ENCODE measurements around the gene DUS4L. TPM values are rescaled to one million over a fixed set of nuclear protein-coding genes. Genes with fewer than 3 reads are reported as not detected.
"Not testable (repeated sequence)": the region's sequence is repeated elsewhere in the genome, so short reads cannot be mapped to it uniquely, and the experiment has no call there.

The DUS4L gene
- total RNA-seq = 10 to 100 TPM; 10.8 to 12.3 TPM

GRCh38 chr7:107563775-107564552, at the start of gene DUS4L, which contains the start of gene COG5:
Gene DUS4L (plus strand): TSS chr7:107563971. CDS start chr7:107567071, 3,100 bp downstream.
Gene COG5 (minus strand): TSS chr7:107563920. CDS start chr7:107563896, 24 bp downstream.
- Mint-ChIP-seq H3K27ac (peak within 1 kb of the TSS; percentile 92), H3K4me3 (peak within 1 kb of the TSS; percentile 82), H3K27me3 (ENCODE audit: low read depth) (no peaks in the 10 kb centered on the region), H3K4me1 (ENCODE audit: low read depth) (peaks cover 61% of the 10 kb centered on the region), H3K36me3 (ENCODE audit: low read depth) (peaks cover 15% of the 10 kb centered on the region), H3K9me3 (no peaks in the 10 kb centered on the region)
- CTCF ChIA-PET = interaction anchor here (0.5 to 1.4 kb wide), 3 partner anchors 81 to 555 kb away, joined by 3 to 4 read pairs (median 4); no protein-coding TSS in a partner anchor
- peak; percentile 87 for DNase-seq
- intact Hi-C loops (cut with micrococcal nuclease) = loop anchor here (1.0 to 5.0 kb wide), 9 partner anchors 16 to 963 kb away; partner anchors contain the start of genes BCAP29, DLD and PNPLA8

DNA sequence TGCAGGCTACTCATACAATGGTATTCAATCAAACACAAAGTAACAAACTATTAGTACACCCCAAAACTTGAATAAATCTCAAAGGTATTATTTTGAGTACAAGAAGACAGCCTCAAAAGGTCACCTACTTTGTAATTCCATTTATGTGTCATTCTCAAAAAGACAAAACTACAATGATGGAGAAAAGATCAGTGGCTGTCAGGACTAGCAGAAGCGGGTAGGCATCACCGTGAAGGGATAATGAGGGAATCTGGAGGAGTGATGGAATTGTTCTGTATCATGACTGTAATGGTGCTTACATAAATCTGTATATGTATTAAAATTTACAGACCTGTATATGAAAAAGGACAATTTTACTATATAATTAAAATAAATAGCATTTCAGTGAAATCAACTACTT, 37.1 kb upstream of the DUS4L start:
- Mint-ChIP-seq H3K27me3 (ENCODE audit: low read depth) (no peaks in the 10 kb centered on the region), H3K4me1 (ENCODE audit: low read depth) (peaks cover 10% of the 10 kb centered on the region), H3K9me3 (no peaks in the 10 kb centered on the region), H3K36me3 (ENCODE audit: low read depth) (peaks cover 29% of the 10 kb centered on the region), H3K27ac (no peak overlapping the region), H3K4me3 (no peak overlapping the region)
- no peak for DNase-seq
- intact Hi-C loops (cut with micrococcal nuclease) = no loop called here
- CTCF ChIA-PET = no interaction called here

DNA sequence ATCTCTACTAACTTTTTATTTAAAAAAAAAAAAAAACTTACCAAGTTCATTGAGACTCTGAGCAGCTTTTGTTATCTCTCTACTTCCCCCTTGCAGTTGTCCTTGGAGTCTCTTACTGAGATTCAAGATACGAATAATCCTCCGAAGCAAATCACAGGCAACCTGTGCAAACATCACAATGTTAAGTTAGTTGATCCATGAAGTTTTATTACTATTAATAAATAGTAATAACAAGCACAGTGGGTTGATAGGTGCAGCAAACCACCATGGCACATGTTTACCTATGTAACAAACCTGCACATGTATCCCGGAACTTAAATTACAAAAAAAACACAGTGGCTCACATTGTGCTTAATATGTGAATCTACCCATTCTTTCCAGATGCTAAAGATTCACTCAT, 36.6 kb upstream of the DUS4L start:
- intact Hi-C loops (cut with micrococcal nuclease) = no loop called here
- Mint-ChIP-seq H3K36me3 (ENCODE audit: low read depth) (peaks cover 24% of the 10 kb centered on the region), H3K4me1 (ENCODE audit: low read depth) (peaks cover 12% of the 10 kb centered on the region), H3K4me3 (no peak overlapping the region), H3K27me3 (ENCODE audit: low read depth) (no peaks in the 10 kb centered on the region), H3K27ac (no peak overlapping the region), H3K9me3 (no peaks in the 10 kb centered on the region)
- no peak for DNase-seq
- CTCF ChIA-PET = no interaction called here

GRCh38 chr7:107528461-107528860, 35.3 kb upstream of the DUS4L start:
- H3K27ac Mint-ChIP-seq = no peak overlapping the region
- peaks cover 19% of the 10 kb centered on the region for H3K4me1 Mint-ChIP-seq (ENCODE audit: low read depth)
- H3K4me3 Mint-ChIP-seq = no peak overlapping the region
- intact Hi-C loops (cut with micrococcal nuclease) = no loop called here
- H3K9me3 Mint-ChIP-seq = no peaks in the 10 kb centered on the region
- CTCF ChIA-PET = no interaction called here
- peaks cover 24% of the 10 kb centered on the region for H3K36me3 Mint-ChIP-seq (ENCODE audit: low read depth)
- no peaks in the 10 kb centered on the region for H3K27me3 Mint-ChIP-seq (ENCODE audit: low read depth)
- DNase-seq = no peak

DNA sequence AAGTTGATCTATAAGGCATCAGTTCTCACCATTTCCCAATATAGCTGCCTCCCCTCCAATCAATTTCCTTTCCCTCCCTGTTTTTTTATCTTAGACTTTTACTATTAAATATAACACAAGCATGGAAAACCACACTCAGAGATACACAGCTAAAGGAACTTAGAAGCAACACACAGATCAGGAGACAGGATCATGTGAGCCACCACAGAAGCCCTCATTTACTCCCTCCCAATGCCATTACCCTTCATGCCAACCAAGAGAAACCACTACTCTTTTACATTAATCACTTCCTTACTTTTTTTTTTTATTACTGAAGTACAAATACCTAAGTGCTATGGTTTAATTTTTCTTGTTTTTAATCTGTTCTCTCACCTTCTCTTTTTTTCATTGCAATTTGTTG, 33.0 kb upstream of the DUS4L start:
- peaks cover 33% of the 10 kb centered on the region for H3K36me3 Mint-ChIP-seq (ENCODE audit: low read depth)
- intact Hi-C loops (cut with micrococcal nuclease) = no loop called here

DNA sequence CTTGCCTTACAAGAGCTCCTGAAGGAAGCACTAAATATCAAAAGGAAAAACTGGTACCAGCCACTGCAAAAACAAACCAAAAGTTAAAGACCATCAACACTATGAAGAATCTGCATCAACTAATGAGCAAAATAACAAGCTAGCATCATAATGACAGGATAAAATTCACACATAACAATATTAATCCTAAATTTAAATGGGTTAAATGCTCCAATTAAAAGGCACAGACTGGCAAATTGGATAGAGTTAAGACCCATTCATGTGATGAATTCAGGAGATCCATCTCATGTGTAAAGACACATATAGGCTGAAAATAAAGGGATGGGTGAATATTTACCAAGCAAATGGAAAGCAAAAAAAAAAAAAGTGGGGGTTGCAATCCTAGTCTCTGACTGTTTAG, 29.6 kb upstream of the DUS4L start:
- Mint-ChIP-seq H3K27me3 (ENCODE audit: low read depth) (no peaks in the 10 kb centered on the region), H3K4me1 (ENCODE audit: low read depth) (peaks cover 37% of the 10 kb centered on the region), H3K9me3 (peaks cover 10% of the 10 kb centered on the region), H3K27ac (no peak overlapping the region), H3K36me3 (ENCODE audit: low read depth) (peaks cover 51% of the 10 kb centered on the region), H3K4me3 (no peak overlapping the region)
- DNase-seq = no peak
- CTCF ChIA-PET = no interaction called here
- intact Hi-C loops (cut with micrococcal nuclease) = no loop called here

More for the DNA sequence above, 33.0 kb upstream of the DUS4L start:
- Mint-ChIP-seq H3K9me3 (peaks cover 5% of the 10 kb centered on the region), H3K27ac (no peak overlapping the region), H3K27me3 (ENCODE audit: low read depth) (no peaks in the 10 kb centered on the region), H3K4me3 (no peak overlapping the region), H3K4me1 (ENCODE audit: low read depth) (peaks cover 38% of the 10 kb centered on the region)
- CTCF ChIA-PET = interaction anchor here (0.6 kb wide), 1 partner anchor 1012 kb away, joined by 4 read pairs; no protein-coding TSS in a partner anchor
- DNase-seq = no peak

DNA sequence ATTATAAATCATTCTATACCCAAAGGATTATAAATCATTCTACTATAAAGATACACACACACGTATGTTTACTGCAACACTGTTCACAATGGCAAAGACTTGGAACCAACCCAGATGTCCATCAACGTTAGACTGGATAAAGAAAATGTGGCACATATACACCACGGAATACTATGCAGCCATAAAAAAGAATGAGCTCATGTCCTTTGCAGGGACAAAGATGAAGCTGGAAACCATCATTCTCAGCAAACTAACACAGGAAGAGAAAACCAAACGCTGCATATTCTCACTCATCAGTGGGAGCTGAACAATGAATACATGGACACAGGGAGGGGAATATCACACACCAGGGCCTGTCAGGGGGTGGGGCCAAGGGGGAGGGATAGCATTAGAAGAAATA, 26.5 kb upstream of the DUS4L start:
- H3K27me3 Mint-ChIP-seq (ENCODE audit: low read depth); intact Hi-C loops (cut with micrococcal nuclease); H3K27ac Mint-ChIP-seq; H3K4me3 Mint-ChIP-seq; DNase-seq; CTCF ChIA-PET; H3K9me3 Mint-ChIP-seq: not testable (repeated sequence)
- Mint-ChIP-seq H3K4me1 (ENCODE audit: low read depth) (peaks cover 35% of the 10 kb centered on the region), H3K36me3 (ENCODE audit: low read depth) (peaks cover 60% of the 10 kb centered on the region)

GRCh38 chr7:107538001-107538400, 25.8 kb upstream of the DUS4L start:
- no peaks in the 10 kb centered on the region for H3K27me3 Mint-ChIP-seq (ENCODE audit: low read depth)
- CTCF ChIA-PET = no interaction called here
- H3K36me3 Mint-ChIP-seq (ENCODE audit: low read depth) = peaks cover 61% of the 10 kb centered on the region
- H3K4me3 Mint-ChIP-seq = no peak overlapping the region
- H3K9me3 Mint-ChIP-seq = peaks cover 10% of the 10 kb centered on the region
- H3K4me1 Mint-ChIP-seq (ENCODE audit: low read depth) = peaks cover 33% of the 10 kb centered on the region
- intact Hi-C loops (cut with micrococcal nuclease) = no loop called here
- no peak overlapping the region for H3K27ac Mint-ChIP-seq
- no peak for DNase-seq

GRCh38 chr7:107543338-107543993, 20.3 kb upstream of the DUS4L start:
- Mint-ChIP-seq H3K4me1 (ENCODE audit: low read depth) (peaks cover 21% of the 10 kb centered on the region), H3K36me3 (ENCODE audit: low read depth) (peaks cover 61% of the 10 kb centered on the region), H3K27me3 (ENCODE audit: low read depth) (no peaks in the 10 kb centered on the region), H3K27ac (no peak overlapping the region), H3K4me3 (no peak overlapping the region), H3K9me3 (peaks cover 19% of the 10 kb centered on the region)
- DNase-seq = no peak
- intact Hi-C loops (cut with micrococcal nuclease) = no loop called here
- CTCF ChIA-PET = no interaction called here

GRCh38 chr7:107544848-107545591, 18.8 kb upstream of the DUS4L start:
- intact Hi-C loops (cut with micrococcal nuclease) = no loop called here
- Mint-ChIP-seq H3K36me3 (ENCODE audit: low read depth) (peaks cover 59% of the 10 kb centered on the region), H3K27ac (no peak overlapping the region), H3K9me3 (peaks cover 19% of the 10 kb centered on the region), H3K4me3 (no peak overlapping the region), H3K4me1 (ENCODE audit: low read depth) (peaks cover 22% of the 10 kb centered on the region), H3K27me3 (ENCODE audit: low read depth) (no peaks in the 10 kb centered on the region)
- DNase-seq = no peak
- CTCF ChIA-PET = no interaction called here

DNA sequence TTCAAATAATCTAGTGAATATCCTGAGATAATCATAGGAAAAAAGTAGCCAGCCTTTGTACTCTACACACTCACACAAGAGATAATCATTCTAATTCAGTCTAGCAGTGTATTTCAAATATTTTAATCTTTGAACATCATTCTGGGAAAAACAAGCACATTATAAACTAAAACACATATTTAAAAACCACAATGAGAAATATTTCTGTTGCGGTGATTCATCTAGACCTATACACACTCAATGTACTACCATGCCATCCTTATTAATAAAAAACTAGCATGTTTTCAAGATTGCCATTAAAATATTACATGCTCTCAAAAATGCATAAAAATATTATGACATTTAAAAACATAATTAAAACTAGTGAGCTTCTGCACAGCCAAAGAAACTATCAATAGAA, 11.8 kb upstream of the DUS4L start:
- peaks cover 4% of the 10 kb centered on the region for H3K9me3 Mint-ChIP-seq
- peaks cover 52% of the 10 kb centered on the region for H3K36me3 Mint-ChIP-seq (ENCODE audit: low read depth)
- CTCF ChIA-PET = interaction anchor here (0.6 kb wide), 1 partner anchor 173 kb away, joined by 3 read pairs; no protein-coding TSS in a partner anchor
- DNase-seq = no peak
- intact Hi-C loops (cut with micrococcal nuclease) = no loop called here
- H3K4me3 Mint-ChIP-seq = no peak overlapping the region
- H3K27me3 Mint-ChIP-seq (ENCODE audit: low read depth) = no peaks in the 10 kb centered on the region
- peaks cover 51% of the 10 kb centered on the region for H3K4me1 Mint-ChIP-seq (ENCODE audit: low read depth)
- H3K27ac Mint-ChIP-seq = no peak overlapping the region

DNA sequence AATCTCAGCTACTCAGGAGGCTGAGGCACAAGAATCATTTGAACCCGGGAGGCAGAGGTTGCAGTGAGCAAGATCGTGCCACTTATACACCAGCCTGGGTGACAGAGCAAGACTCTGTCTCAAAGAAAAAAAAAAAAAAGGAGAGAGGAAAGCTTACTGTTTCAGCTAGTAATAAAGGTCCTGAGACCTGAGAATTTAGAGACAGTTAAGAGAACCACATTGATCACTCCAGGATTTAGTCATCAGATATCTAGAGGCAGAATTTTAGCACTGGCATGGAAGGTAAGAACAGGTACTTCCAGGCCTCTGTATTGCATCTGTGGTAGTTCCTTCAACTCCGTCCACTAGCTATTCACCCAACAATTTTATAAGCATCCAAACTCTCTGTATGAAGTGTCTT, 7.9 kb upstream of the DUS4L start:
- intact Hi-C loops (cut with micrococcal nuclease) = no loop called here
- H3K36me3 Mint-ChIP-seq (ENCODE audit: low read depth) = peaks cover 41% of the 10 kb centered on the region
- no peaks in the 10 kb centered on the region for H3K27me3 Mint-ChIP-seq (ENCODE audit: low read depth)
- no peaks in the 10 kb centered on the region for H3K9me3 Mint-ChIP-seq
- H3K27ac Mint-ChIP-seq = no peak overlapping the region
- CTCF ChIA-PET = interaction anchor here (0.6 to 0.7 kb wide), 2 partner anchors 11 to 106 kb away, joined by 3 read pairs; no protein-coding TSS in a partner anchor
- H3K4me3 Mint-ChIP-seq = no peak overlapping the region
- H3K4me1 Mint-ChIP-seq (ENCODE audit: low read depth) = peaks cover 58% of the 10 kb centered on the region
- no peak for DNase-seq
